ENCODE measurements around the gene DHCR7. TPM values are rescaled to one million over a fixed set of nuclear protein-coding genes. Genes with fewer than 3 reads are reported as not detected.

Gene DHCR7, protein sequence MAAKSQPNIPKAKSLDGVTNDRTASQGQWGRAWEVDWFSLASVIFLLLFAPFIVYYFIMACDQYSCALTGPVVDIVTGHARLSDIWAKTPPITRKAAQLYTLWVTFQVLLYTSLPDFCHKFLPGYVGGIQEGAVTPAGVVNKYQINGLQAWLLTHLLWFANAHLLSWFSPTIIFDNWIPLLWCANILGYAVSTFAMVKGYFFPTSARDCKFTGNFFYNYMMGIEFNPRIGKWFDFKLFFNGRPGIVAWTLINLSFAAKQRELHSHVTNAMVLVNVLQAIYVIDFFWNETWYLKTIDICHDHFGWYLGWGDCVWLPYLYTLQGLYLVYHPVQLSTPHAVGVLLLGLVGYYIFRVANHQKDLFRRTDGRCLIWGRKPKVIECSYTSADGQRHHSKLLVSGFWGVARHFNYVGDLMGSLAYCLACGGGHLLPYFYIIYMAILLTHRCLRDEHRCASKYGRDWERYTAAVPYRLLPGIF
- 24.2 TPM for total RNA-seq

GRCh38 chr11:71448257-71449171 is at the start of gene DHCR7:
DHCR7 (minus strand) TSS chr11:71448393; CDS start chr11:71444952, 3,441 bp downstream.
- DNase-seq, result peak; percentile 88

DNA sequence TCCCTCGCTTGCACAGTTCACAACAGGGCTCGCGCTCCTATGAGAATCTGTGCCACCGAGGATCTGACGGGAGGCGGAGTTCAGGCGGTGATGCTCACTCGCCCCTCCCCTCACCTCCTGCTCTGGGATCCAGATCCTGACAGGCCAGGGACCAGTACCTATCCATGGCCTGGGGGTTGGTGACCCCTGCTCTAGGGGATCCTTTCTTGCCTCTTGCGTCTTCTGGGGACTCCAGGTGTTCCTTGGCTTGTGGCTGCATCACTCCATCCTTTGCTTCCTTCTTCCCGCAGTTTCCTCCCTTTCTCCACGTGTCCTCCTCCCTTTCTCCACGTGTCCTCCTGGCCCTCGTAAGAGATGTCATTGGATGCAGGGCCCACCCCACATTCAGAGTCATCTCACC is 48.2 kb upstream of the DHCR7 start:
- no peak for DNase-seq

GRCh38 chr11:71495286-71496230 is 47.4 kb upstream of the DHCR7 start:
- no peak for DNase-seq

- DNase-seq, result no peak
These were observed 43.7 kb upstream of the DHCR7 start for GRCh38 chr11:71491940-71492339.

GRCh38 chr11:71491531-71491930 is 43.3 kb upstream of the DHCR7 start:
- DNase-seq, result no peak

DNA sequence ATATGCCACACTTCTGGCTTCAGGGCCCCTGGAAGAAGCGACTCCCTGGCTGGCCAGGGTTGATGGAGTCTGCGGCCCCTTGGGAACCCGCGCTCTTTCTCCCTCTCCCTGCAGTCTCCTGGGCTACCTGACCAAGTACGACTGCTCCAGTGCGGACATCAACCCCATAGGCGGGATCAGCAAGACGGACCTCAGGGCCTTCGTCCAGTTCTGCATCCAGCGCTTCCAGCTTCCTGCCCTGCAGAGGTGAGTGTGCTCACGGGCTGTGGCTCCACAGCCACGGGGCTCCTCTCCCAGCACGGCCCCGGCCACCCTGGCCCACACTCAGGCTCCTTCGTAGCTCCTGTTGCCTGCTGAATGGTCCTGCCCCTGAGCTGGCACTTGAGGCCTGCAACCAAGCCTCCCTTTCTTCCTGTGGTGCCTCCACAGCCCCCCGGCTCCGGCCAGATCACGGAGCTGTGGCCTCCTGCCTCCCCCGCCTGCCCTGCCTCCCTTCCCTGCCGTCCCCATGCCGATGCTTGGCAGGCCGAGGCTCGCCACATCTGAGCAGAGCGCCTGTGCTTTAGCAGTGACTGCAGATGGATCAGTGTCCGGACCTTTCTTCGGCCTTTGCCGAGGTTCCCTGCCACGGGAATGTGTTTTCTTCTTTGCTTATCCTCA is 42.7 kb upstream of the DHCR7 start:
- no peak for DNase-seq

DNA sequence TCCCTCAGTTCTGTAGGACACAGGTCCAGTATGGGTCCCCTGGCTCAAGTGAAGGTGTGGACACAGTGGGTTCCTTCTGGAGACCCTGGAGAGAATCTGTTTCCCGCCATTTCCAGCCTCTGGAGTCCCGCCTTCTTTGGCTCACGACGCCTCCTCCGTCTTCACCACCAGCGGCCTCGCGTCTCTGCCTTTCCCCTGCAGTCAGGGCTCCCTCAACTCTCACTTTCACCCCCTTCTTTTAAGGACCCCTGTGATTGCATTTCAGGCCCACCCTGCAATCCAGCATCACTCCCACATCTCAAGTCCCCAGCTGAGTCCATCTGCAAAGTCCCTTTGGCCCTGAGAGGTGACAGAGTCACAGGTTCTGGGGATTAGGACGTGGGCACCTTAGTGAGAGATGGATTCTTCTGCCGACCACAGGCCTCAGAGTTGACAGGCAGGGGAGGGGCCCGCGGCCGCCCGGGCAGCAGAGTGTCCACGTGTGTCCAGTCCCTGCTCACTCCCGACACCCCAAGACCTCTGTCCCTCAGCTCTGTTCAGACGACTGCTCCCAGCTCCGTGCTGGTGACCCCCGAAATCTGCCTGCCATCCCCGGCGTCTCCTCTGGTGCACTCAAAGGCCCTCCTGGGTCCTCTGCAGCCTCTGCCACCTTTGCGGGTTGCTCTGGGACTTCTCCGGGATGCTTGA is 42.0 kb upstream of the DHCR7 start:
- DNase-seq, result no peak

GRCh38 chr11:71489311-71490043 is 41.3 kb upstream of the DHCR7 start:
- no peak for DNase-seq

DNA sequence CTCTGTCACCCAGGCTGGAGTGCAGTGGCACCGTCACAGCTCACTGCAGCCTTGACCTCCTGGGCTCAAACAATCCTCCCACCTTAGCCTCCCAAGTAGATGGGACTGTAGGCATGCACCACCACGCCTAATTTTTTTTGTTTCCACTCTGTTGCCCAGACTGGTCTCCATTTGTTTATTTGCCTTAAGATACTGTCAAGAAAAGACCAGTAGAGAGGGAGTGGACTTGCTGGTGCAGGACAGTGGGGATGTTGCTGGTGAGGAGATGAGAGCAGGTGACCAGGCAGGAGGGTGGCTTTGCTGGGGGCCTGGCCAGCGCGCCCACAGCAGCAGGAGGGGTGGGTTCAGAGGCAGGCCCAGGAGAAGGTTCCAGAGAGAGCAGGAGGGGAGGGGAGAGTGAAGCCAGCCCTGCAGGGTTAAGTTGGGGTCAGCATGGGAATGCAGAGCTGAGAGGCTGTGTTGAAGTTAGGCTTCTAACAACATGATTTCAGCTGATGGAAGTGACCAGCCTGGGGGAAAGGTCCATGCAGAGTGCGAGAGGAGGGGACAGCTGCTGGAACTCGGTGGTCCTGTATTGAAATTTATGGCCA is 40.6 kb upstream of the DHCR7 start:
- DNase-seq, result no peak

GRCh38 chr11:71486320-71486719 is 38.1 kb upstream of the DHCR7 start:
- DNase-seq, result no peak

GRCh38 chr11:71485466-71485865 is 37.3 kb upstream of the DHCR7 start:
- DNase-seq, result no peak

DNA sequence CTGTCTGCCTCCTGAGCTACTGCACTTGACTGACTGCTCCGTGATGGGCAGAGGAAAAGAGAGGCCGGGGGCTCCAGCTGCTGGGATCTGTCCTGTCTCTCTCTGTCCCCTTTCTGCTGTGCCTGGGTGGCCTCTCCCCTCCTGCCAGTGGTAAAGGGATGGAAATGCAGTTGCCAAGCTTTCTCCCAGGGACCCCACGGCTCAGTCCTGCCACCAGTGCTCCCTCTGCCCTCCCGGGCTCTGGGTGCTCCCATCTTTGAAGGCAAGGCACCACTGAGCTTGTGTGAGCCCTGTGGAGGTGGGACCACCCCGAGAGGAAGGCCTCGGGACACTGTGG is 36.8 kb upstream of the DHCR7 start:
- no peak for DNase-seq

- no peak for DNase-seq
These were observed 36.3 kb upstream of the DHCR7 start for GRCh38 chr11:71484248-71485062.

GRCh38 chr11:71483692-71484091 is 35.5 kb upstream of the DHCR7 start:
- DNase-seq, result no peak

DNA sequence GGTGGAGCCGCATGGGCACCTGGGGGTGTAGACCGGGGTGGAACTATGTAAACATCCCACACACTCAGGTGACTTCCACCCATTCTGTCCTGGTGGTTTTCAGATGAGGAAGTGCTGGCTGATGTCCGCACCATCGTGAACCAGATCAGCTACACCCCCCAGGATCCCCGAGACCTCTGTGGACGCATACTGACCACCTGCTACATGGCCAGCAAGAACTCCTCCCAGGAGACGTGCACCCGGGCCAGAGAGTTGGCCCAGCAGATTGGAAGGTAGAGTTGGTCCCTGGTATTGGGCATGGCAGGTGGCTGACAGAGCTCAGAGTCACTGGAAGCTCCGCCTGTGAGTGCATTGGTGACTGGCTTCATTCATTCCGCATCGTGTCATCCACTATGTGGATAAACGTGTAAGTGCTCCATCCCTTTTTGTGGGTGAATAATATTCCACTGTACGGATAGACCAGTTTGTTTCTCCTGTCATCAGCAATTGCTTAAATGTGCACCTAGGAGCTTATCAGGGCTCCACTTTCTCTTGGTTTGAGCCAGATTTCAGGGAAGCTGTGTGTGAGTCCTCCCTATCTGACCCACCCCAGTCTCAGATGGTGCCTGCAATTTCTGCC is 34.7 kb upstream of the DHCR7 start:
- DNase-seq, result no peak

GRCh38 chr11:71482216-71482615 is 34.0 kb upstream of the DHCR7 start:
- DNase-seq, result no peak

DNA sequence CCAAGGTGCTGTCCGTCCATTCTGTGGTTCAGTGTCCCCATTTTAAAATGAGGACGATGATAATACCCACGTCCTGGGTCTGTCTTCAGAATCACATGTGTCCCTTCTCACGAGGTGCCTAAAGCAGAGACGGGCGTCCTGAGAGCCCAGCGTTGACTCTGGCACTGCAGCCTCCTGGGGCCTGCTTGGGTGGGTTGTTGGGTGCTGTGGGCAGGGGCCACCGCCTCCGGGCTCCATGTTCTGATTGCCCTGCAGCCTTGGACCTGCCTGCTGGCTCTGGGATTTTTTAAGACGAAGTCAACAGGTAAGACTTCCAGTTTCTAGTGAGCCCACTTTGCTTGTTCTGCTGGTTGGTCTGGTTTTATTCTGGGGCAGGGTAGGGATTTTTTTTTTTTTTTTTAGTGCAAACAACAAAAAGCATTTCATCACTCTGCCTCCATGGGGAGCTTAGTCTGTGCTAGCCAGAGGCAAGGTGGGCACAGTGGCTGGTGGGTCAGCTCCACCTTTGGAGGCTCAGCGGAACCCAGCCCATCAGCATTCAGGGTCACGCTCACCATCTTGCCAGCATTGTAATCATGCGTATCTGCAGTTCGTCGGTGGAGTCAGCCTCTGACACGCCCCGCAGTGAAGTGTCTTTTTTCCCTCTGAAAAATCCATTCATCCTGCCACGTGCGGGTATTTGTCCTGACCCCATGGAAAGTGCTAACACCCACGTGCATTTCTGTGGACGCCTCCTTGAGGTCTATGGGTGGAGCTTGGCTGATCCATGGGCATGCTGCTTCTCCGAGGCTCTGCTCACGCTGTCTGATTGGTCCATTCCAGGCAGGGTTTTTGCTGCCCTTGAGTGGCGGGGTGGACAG is 33.1 kb upstream of the DHCR7 start:
- DNase-seq, result no peak

GRCh38 chr11:71478528-71478840 is 30.3 kb upstream of the DHCR7 start:
- DNase-seq, result no peak

All from occipital lobe (tissue), 2 donors.